Upper lobe of left lung (tissue), 4 donors: Measurements from ENCODE around the gene DNAJB6.

Experiments used
- CTCF ChIP-seq, 6 experiments: fragments of 450-650 bp in 4 of 6; fragments of 200-600 bp in 2 of 6; sonication (generic) in 2 of 6; IDR thresholded peaks; one replicate each; pipeline ENCODE4 v1.5.1; 2016 to 2019; ENCODE audit warnings: antibody characterized with exemption in 6 of 6
- POLR2A ChIP-seq, 4 donors: fragments of 450-650 bp; IDR thresholded peaks; one replicate each; pipeline ENCODE4 v1.5.1; 2016 to 2017; ENCODE audit warnings: antibody characterized with exemption in 4 of 4, mild to moderate bottlenecking in 2 of 4
- POLR2AphosphoS5 ChIP-seq, 2 donors: sonication (generic); formaldehyde crosslinking; IDR thresholded peaks; one replicate each; pipeline ENCODE4 v1.5.1; 2017; ENCODE audit warnings: antibody characterized with exemption in 2 of 2

DNA sequence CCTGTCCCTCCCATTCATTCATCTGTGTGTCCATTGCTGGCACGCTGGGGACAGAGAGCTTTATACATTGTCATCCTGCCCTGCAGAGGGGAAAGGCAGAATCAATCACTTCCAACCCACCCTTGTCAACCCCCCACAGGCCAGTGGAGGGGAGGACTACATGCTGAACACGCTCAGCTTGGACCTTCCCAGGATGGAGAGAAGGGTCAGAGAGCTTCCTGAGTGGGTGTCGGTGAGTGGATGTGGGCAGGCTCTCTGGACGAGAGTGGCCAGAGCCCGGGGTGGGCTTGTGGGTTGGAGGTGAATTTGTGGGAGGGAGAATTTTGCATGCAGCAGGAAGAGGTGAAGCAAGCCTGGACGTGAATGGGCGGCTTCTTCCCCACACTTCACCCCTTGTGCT is 93.9 kb downstream of the DNAJB6 start:
- no peak for TF ChIP-seq POLR2A (IDR thresholded peaks at IDR 0.05)
- no peak for TF ChIP-seq CTCF (IDR thresholded peaks at IDR 0.05)
- no peak for TF ChIP-seq POLR2AphosphoS5 (IDR thresholded peaks at IDR 0.05)
